Esophagus mucosa (tissue), 1 donor: ENCODE measurements around the gene NRSN2. TPM values are rescaled to one million over a fixed set of nuclear protein-coding genes. Genes with fewer than 3 reads are reported as not detected.
A peak's percentile ranks its signal among the peaks of the same experiment; 100 is the strongest.
"Not testable (repeated sequence)": the region's sequence is repeated elsewhere in the genome, so short reads cannot be mapped to it uniquely, and the experiment has no call there.

Experiments used
- ATAC-seq: fragments of 200-7000 bp; cut with Tn5 transposase; one replicate; pipeline ENCODE4 v1.9.1; 2020
- total RNA-seq: library from RNA; stranded (reverse); gene quantifications from one replicate; pipeline ENCODE4 v1.2.4, GENCODE V29; 2023
- donor health status: DM: yes; HTN: yes; CAD: no.

Gene NRSN2
- total RNA-seq, 1 donor from 2014 or later: 7.1 TPM

DNA sequence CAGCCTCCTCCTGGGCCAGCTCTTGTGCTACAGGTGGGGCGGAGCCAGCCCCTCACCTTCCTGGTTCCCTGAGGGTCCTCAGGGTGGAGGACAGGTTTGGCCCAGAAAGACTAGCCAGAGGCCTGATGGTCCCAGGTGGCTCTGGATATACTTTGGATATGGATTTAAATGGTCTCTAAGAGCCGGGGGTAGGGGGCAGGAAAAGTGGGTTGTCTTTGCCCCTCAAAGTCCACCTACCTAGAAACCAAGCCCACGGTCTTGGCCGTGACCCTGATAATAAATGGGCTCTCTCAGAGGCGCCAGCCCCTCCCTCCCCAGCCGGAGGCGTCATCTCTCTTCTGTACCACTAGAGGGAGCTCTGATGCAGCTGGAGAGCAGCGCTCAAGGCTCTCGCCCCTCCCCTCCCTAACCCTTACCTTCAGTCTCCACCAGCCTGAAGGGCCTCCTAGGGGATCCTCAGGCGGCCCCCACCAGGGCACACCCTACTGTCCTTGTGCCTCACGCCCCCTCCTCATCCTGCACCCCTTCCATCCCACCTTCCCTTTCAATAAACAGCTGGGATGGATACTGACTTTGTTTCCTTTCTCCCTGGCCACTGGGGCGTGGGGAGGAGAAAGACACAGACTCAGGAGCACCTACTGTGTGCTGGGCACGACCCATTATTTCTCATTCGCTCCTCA is 7.5 kb downstream of the NRSN2 start:
- peak; percentile 94 for ATAC-seq

DNA sequence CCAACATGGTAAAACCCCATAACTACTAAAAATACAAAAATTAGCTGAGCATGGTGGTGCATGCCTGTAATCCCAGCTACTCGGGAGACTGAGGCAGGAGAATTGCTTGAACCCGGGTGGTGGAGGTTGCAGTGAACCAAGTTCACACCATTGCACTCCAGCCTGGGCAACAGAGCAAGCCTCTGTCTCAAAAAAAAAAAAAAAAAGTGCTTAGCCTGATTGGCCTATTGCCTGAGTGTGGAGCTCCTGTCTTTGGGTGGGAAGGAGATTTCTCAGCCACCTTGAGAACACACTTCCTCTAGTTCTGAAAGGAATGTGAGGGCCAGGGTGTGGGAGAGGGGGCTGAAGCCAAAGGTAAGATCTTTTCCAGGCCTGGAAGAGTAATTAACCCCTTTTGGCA is 9.2 kb downstream of the NRSN2 start:
- not testable (repeated sequence) for ATAC-seq

DNA sequence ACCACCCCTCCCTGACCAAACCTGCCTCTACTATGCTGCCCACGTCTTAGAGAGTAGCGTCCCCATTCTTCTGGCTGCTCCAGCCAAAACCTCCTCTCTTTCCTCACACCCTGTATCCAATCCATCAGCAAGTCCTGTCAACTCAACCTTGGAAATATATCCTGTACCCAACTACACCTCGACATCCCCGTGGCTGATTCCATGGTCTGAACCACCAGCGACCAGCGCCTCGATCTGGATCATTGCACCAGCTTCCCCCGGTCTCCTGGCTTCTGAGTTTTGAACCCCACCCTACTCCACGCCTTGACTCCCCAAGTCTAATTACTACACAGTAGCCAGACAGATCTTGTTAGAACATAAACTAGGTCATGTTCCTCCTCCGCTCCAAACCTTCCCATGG is 9.8 kb downstream of the NRSN2 start:
- ATAC-seq: no peak

DNA sequence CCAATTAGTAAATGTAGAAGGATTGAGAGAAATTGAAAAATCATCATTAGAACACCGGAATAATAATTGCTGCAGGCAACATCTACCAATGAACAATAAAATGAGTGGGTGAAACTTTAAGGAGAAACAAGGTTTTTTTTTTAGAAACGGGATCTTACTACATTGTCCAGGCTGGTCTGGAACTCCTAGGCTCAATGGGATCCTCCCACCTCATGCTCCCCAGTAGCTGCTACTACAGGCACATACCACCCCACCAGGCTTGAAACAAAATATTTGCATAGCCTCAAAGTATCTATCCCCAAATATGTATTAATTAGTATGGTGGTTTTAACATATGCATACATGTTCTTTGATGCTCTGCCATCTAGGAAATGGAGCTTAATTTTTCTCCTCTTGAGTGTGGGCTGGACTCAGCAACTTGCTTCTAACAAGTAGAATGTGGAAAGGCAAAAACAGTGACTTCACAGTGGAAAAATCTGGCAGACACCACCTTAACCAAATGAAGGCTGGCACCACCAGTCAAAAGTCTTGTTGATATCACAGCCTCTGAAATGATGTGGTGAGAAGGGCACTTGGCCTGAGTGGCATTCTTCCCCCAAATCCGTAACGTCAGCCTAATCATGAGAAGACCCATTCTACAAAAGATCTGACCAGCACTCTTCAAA is 12.1 kb downstream of the NRSN2 start:
- no peak for ATAC-seq

DNA sequence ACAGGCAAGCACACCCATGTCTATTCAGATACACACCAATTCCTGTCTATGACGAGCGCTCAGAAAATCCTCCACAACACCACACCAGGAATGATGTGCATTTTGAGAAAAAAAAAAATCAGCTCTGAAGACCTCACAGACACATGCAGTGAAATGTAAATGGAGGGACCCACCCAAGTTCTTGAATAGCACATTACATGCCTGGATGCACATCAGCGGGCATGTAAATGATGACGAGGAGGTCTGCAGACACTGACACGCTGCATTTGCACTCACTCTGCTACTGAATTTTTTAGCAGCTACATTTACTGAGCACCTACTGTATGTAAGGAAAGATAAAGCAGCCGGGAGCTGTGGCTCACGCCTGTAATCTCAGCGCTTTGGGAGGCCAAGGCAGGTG is 14.7 kb downstream of the NRSN2 start:
- ATAC-seq: no peak

DNA sequence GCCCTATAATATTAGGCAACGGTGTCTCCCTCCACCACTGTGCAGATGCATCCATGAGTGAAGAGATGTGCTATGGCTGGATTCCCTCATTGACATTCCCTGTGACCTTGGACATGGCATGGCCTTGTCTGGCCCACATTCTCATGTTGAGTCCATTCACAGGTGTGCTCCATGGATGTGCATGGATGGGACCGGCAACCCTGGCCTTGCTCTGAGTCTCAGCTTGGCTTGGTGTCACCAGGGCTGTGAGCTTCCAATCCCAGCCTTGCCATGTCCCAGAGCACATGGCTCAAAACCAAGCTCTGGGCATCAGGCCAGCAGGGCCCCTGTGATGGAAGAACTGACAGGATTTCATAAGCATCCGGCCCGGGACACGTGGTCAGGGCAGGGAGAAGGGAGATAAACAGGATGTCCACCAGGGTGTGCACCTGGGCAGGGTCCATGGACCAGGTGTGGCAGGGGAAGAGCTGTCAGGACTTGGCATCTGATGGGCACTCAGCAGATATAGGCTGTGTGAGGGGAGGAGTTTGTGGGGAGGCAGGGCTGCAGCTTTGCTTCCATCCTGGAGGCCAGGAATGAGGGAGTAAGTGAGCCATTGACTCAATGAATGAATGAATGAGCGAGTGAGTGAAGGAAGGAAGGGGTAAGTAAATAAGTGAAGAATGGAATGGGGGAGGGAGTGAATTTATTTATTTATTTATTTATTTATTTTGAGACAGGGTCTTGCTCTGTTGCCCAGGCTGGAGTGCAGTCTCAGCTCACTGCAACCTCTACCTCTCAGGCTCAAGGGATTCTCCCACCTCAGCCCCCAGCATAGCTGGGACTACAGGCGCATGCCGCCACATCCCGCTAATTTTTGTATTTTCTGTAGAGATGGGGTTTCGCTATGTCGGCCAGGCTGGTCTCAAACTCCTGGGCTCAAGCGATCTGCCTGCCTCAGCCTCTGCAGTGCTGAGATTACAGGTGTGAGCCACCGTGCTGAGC is 15.7 kb downstream of the NRSN2 start:
- peak; percentile 88 for ATAC-seq

DNA sequence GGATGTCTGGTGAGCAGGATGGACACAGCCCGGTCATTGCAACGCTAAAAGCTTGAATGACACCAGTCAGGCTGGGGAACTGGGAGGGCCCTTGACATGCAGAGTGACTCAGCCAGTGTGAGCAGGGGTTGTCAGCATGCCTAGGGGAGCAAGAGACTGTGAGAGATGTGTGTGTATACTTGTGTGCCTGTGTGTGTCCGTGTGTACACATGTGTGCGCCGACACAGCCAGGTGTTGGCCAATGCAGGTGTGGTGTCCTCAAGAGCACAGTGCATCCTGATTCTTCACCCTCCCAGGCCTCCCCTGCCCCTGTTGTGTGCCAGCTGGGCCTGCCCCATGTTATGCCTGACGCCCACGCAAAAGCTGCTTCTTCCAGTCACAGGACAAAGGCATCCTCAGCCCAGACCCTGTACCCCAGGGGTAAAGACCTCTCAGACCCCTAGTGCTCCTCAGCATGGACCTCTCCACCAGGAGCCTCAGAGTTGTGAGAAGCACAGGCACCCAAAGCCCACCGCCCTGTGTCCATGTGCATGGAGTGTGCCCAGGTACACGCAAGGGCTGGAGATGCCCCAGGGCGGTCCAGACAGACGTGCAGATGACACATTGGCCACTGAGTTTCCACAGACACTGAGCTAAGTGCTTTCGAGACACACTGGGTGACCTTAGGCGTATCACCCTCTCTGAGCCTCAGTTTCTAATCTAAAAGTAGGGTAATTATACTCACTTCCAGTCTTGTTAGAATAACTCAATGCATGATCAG is 16.6 kb downstream of the NRSN2 start:
- peak; percentile 64 for ATAC-seq

DNA sequence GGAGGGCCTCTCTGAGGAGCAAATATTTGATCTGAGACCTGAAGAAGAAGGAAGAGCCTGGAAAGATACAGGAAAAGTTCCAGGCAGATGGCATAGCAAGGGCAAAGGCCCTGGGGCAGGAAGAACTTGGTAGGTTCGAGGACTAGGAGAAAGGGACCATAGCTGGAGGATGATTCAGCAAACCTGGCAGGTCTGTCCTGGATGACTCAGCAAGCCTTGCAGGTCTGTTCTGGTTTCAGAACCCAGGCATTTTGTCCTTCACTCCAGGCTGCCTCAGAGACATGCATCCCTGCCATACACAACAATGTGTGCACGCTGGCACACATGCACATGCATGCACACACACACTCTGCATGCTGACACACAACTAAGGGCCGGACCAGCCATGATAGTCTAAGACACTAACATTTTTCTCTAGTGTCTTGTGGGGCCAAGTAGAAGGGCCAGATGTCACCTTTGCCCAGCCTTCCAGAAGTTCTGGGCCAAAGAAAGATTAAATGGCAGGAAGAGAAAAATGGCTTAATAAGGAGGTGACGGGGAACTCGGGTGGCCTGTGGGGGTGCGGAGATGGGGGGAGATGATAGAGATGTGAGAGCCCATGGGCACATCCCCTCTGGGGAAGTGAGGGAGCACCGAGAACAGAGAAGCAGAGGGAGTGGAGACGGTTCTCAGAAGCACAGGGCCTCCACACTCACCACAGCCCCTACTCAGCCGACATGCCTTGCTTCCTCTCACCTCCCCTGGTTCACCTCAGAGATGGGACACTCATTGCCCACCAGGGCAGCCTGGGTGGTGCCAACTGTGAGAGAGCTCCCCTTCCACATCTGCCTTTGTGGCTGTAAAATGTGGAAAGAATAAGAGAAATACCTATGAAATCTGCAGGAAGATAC is 18.2 kb downstream of the NRSN2 start:
- peak; percentile 57 for ATAC-seq

DNA sequence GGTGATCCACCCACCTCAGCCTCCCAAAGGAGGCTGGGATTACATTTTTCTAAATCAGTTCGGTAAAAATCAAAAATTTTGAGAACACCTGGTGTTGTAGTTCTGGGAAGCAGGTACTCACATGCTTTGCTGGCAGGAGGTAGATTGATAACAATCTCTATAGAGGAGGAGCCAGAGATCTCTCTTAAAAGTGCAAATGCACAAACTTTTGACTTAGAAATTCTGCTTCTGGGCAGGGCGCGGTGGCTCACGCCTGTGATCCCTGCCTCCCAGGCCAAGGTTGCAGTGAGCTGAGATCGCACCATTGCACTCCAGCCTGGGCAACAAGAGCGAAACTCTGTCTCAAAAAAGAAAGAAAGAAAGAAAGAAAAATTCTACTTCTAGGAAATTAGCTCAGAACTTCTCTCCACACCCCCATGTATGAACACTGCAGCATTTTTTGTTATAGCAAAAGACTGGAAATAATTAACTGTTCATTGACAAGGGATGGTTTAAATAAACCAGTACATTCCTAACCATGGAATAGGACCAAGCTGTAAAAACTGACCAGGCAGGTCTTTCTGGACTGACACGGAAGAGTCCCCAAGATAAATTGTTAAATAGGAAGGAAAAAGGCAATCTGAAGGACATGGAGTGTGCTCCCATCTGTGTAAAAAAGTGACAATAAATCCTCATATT is 19.3 kb downstream of the NRSN2 start:
- no peak for ATAC-seq

DNA sequence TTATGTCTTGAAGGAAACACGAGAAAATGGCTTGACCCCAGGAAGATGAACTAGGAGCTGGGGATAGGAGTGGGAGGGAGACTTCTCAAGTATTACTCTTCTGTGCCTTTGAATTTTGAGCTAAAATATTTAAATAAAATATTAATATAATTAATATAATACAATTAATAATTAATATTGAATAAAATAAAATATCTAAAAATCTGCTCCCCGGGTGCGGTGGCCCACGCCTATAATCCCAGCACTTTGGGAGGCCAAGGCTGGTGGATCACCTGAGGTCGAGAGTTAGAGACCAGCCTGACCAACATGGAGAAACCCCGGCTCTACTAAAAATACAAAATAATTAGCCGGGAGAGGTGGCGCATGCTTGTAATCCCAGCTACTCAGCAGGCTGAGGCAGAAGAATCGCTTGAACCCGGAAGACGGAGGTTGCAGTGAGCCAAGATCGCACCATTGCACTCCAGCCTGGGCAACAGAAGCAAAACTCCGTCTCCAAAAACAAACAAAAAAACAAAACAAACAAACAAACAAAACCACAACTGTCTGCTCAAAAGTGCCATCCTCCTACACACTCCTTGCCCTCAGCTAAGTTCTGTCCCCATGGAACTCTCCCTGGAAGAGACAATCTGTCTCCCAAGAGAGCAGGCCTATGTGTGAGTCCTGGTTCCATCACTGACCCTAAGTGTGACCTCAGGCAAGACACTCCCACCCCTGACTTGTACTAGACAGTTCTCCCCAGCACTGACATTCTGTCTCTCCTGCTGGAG is 20.0 kb downstream of the NRSN2 start:
- no peak for ATAC-seq

DNA sequence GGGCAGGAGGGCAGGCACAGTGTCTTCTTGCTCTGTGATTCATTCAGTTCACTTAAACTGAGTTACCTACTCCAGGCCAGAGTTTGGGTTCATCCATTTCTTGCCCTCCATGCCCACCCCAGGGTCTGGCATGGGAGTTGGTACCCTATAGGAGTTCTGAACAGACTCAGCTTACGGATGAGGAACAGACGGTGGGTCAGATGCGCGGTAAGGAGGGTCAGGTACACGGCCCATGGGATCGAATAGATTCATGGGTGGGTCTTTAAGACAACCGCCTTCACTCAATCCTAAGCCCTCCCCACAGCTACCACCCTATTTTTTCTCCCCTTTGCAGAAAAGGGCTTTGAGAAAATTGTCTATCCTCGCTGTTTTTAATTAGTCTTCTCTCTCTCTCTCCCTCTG is 20.6 kb downstream of the NRSN2 start:
- no peak for ATAC-seq

DNA sequence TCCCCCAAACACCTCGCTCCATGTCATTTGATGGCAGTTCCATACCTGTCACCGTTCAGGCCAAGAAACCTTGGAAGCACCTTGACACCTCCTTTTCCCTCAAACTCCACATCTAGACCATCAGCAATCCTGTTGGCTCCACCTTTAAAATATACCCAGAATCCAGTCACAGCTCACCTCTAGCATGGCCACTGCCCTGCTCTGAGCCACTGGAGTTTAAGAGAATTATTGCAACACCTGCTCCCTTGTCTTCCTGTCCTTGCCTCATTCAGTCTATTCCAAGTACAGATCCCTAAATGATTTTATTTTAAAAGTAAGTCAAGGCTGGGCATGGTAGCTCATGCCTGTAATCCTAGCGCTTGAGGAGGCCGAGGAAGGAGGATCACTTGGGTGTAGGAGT is 22.0 kb downstream of the NRSN2 start:
- ATAC-seq: no peak

DNA sequence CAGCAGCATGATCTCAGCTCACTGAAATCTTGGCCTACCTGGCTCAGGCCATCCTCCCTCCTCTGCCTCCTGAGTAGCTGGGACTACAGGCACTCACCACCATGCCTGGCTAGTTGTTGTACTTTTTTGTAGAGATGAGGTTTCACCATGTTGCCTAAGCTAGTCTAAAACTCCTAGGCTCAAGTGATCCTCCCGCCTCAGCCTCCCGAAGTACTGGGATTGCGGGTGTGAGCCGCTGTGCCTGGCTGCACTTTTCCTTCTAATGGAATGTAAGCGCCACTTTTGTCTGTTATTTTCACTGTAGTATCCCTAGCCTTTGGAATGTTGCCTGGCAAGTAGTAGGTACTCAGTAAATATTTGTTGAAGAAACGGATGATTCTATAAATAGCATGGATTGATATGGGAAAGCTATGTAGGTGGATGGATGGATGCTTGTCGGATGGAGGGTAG is 23.3 kb downstream of the NRSN2 start:
- ATAC-seq: no peak

DNA sequence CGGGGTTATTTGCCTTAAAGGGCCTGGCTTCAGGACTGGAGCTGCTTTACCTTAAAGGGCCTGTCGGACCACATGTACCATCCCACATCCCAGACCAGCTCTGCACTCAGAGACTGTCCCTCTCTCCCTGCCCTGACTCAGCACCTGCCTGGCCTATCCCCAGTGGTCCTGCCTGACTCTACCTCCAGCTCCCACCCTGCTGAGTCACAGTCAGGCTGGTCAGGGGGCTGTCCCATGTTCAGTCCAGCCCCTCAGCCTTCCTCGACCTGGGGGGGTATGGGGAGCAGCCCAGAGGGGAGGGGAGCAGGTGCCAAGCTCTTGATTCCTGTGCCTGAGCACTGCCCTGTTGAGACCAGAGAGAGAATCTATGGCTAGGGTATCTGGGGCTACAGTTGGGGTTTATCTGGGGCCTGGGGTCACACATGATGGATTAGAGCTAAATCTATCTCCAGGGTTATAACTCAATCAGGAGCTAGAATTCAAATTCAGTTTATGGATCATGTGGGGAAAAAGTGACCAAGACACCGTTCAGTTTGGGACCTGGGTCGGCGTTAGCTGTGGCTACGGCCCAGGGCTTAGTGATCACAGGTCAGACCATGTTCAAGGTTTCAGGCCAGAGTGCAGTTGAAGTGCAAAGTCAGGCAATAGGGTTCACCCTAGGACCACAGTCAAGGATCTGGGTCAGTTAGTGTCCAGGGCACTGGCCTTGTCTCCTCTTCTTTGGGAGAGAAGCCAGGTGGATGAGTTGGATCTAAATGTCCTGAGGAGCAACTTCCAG is 24.3 kb downstream of the NRSN2 start:
- ATAC-seq: peak; percentile 4

DNA sequence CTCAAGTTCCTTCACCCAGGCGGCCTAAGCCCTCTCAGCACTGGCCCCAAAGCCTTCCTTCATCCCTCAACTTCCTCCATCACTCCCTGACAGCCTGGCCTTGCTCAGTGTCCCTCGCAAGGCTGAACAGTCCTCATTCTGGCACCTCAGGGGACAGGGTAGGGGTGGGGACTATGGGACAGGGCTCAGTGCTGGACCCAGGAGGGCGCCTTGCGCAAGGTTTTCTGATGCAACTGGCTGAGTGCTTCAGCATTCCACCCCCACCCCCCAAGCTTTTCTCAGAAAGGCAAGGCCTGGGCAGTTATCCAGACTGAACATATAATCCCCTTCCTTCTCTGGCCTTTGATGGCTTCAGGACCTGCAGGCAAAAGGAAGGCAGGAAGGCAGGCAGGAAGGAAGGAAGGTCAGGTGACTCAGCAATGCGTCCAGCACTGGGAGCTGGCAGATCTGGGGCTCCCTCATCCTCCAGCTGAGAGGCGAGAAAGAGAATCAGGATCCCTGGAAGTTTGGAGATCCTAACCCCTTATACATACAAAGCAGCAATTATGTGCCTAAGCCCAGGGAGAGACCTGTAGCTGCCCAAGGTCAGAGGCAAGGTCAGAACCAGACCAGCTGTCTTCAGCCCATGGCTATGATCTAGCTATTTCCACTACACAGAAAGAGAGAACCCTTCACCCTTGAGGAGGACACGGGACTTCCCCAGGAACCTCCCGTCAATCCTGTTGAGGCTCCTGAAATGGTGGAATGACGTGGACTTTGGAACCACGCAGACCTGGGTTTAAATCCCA is 25.0 kb downstream of the NRSN2 start:
- peak; percentile 66 for ATAC-seq

DNA sequence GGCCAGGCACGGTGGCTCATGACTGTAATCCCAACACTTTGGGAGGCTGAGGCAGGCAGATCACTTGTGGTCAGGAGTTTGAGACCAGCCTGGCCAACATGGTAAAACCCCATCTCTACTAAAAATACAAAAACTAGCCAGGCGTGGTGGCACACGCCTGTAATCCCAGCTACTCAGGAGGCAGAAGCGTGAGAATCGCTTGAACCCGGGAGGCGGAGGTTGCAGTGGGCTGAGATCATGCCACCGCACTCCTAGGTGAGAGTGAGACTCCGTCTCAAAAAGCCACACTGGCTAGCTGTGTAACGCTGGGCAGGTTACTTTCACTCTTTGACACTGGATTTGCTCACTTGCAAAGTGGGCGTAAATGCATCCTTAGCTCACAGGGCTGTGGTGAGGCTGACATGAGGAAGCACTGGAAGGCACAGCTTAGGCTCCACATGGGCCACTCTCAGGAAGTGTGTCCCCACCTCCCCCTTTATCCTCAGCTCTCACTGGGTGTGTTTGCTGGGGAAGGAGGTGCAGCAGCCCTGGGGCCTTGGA is 25.7 kb downstream of the NRSN2 start:
- ATAC-seq: peak; percentile 37

DNA sequence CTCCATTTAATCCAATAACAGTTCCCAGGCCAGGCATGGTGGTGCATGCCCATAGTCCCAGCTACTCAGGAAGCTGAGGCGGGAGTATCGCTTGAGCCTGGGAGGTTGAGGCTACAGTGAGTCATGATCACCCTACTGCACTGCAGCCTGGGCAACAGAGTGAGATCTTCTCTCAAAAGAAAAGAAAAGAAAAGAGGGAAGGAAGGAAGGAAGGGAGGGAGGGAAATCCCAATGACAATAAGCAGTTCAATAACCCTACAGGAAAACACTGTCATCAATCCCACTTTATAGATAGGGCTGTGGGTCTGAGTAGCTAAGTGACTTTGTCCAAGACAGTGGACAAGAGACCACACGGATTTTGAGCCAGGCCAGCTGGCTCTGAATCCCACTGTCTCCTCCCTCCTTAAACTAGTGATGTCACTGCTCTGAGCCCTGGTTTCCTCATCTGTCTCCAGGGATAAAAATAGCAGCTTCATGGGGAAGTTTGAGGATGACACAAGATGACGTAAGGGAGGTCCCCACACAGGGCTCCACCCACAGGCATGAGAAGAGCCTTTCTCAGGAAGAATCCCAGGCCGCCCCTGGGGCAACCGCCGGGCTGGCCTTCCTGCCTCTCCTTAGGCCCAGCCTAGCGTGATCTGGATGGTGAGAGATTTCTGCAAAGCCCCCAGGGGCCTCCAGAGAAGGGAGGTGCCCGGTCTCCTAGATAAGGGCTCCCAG is 26.4 kb downstream of the NRSN2 start:
- ATAC-seq: peak; percentile 68
